HCT116 (cell line): ENCODE results near the gene SLC44A3. TPM values are rescaled to one million over a fixed set of nuclear protein-coding genes. Genes with fewer than 3 reads are reported as not detected.

Experiments
- ATAC-seq: fragments of 200-7000 bp; cut with Tn5 transposase; 2 replicates; pipeline ENCODE4 v1.9.1; 2020; ENCODE audit warnings: mild to moderate bottlenecking, moderate library complexity
- BruUV-seq: library from RNA; stranded (reverse); fragments of 400-500 nt; replicated peaks from 2 replicates; lab custom pipeline; 2021; lab: Mats Ljungman, UMichigan
- CTCF ChIA-PET: fragments of 300-600 bp; sonication (Branson Sonifier 250); formaldehyde crosslinking; loops from one replicate; lab custom pipeline; 2021; ENCODE audit warnings: antibody characterized with exemption; lab: Charles Lee
- POLR2A ChIA-PET: fragments of 300-600, 350-600 bp; sonication (Branson Sonifier 250); formaldehyde crosslinking; loops from one replicate; lab custom pipeline; 2021; ENCODE audit warnings: antibody characterized with exemption; lab: Charles Lee
- RAD21 ChIA-PET, 2 experiments: fragments of 300-600 bp; sonication (Branson Sonifier 250); formaldehyde crosslinking; loops; one replicate each; lab custom pipeline; 2023; ENCODE audit warnings: low total read pairs in 2 of 2; ENCODE audit not compliant: uncharacterized antibody in 2 of 2, unreplicated experiment in 2 of 2, low non-redundant PET in 1 of 2; lab: Charles Lee
- DNase-seq: peaks from one replicate; pipeline ENCODE4 v3.0.0-alpha.2; 2010; ENCODE audit warnings: low read depth, low spot score
- H2AFZ ChIP-seq: fragments of 200-600 bp; shearing (Covaris generic), sonication (generic); 2 replicates; pipeline ENCODE4 v1.6.1; 2017; ENCODE audit warnings: low read depth, mixed run types, mixed read lengths, antibody characterized with exemption, low read length; ENCODE audit not compliant: poor library complexity, severe bottlenecking
- H3K27ac ChIP-seq: 2 replicates; pipeline ENCODE4 v1.5.1; 2012; ENCODE audit warnings: low read depth, low read length
- H3K27me3 ChIP-seq: fragments of 200-600 bp; sonication (generic); 2 replicates; pipeline ENCODE4 v1.6.1; 2016; ENCODE audit warnings: mixed run types, low read length, mixed read lengths; ENCODE audit not compliant: insufficient read depth
- H3K36me3 ChIP-seq, 2 experiments: fragments of 200-500 bp in 1 of 2; fragments of 200-600 bp in 1 of 2; sonication (Bioruptor generic) in 1 of 2; sonication (generic) in 1 of 2; 2 replicates each; pipeline versions ENCODE4 v1.5.1 to v1.6.1; 2014 to 2016; ENCODE audit warnings: low read length in 2 of 2, inconsistent platforms in 1 of 2, mixed read lengths in 1 of 2, mixed run types in 1 of 2; ENCODE audit not compliant: insufficient read depth in 2 of 2, control insufficient read depth in 1 of 2
- H3K4me1 ChIP-seq, 2 experiments: fragments of 200-600 bp in 1 of 2; sonication (generic) in 1 of 2; 2 replicates each; pipeline versions ENCODE4 v1.5.1 to v1.6.1; 2012 to 2017; ENCODE audit warnings: low read length in 2 of 2, inconsistent platforms in 1 of 2, mild to moderate bottlenecking in 1 of 2, mixed read lengths in 1 of 2, mixed run types in 1 of 2, moderate library complexity in 1 of 2; ENCODE audit not compliant: insufficient read depth in 2 of 2, control insufficient read depth in 1 of 2
- H3K4me2 ChIP-seq: fragments of 200-600 bp; sonication (generic); 2 replicates; pipeline ENCODE4 v1.6.1; 2017; ENCODE audit warnings: mixed run types, low read length, mixed read lengths
- H3K4me3 ChIP-seq, 2 experiments: fragments of 200-600 bp in 1 of 2; sonication (generic) in 1 of 2; replicated peaks in 1 of 2; 2 replicates each; pipeline ENCODE4 v1.5.1; 2011 to 2016; ENCODE audit warnings: low read length in 2 of 2, control low read depth in 1 of 2, low read depth in 1 of 2, mild to moderate bottlenecking in 1 of 2, mixed read lengths in 1 of 2, mixed run types in 1 of 2
- H3K79me2 ChIP-seq: fragments of 200-600 bp; sonication (generic); 2 replicates; pipeline ENCODE4 v1.6.1; 2017; ENCODE audit warnings: mild to moderate bottlenecking, mixed run types, low read length, moderate library complexity, mixed read lengths; ENCODE audit not compliant: insufficient read depth
- H3K9ac ChIP-seq: fragments of 200-600 bp; sonication (generic); 2 replicates; pipeline ENCODE4 v1.6.1; 2016; ENCODE audit warnings: low read length, mixed read lengths
- H3K9me2 ChIP-seq: fragments of 200-600 bp; sonication (generic), shearing (Covaris generic); 2 replicates; pipeline ENCODE4 v1.6.1; 2017; ENCODE audit warnings: mixed run types, mild to moderate bottlenecking, moderate library complexity; ENCODE audit not compliant: insufficient read depth
- H3K9me3 ChIP-seq, 2 experiments: fragments of 200-500 bp in 1 of 2; fragments of 200-600 bp in 1 of 2; sonication (Bioruptor generic) in 1 of 2; sonication (generic) in 1 of 2; 2 replicates each; pipeline ENCODE4 v1.6.1; 2014 to 2017; ENCODE audit warnings: low read length in 2 of 2, mixed read lengths in 2 of 2, inconsistent platforms in 1 of 2, low read depth in 1 of 2, mild to moderate bottlenecking in 1 of 2, mixed run types in 1 of 2, moderate library complexity in 1 of 2; ENCODE audit not compliant: control insufficient read depth in 1 of 2, insufficient read depth in 1 of 2
- H4K20me1 ChIP-seq: fragments of 200-600 bp; sonication (generic), shearing (Covaris generic); 2 replicates; pipeline ENCODE4 v1.6.1; 2017; ENCODE audit warnings: mixed run types, mild to moderate bottlenecking, moderate library complexity; ENCODE audit not compliant: insufficient read depth
- CBX3 ChIP-seq: IDR thresholded peaks from 2 replicates; pipeline ENCODE4 v1.6.1; 2012; ENCODE audit warnings: low read depth
- CEBPB ChIP-seq: IDR thresholded peaks from 2 replicates; pipeline ENCODE4 v1.6.1; 2012; ENCODE audit warnings: low read depth
- EGR1 ChIP-seq: IDR thresholded peaks from 2 replicates; pipeline ENCODE4 v1.6.1; 2012; ENCODE audit warnings: low read depth
- ELF1 ChIP-seq: IDR thresholded peaks from 2 replicates; pipeline ENCODE4 v1.6.1; 2012; ENCODE audit warnings: low read depth, borderline replicate concordance
- EZH2 ChIP-seq: fragments of 200-600 bp; sonication (generic); IDR thresholded peaks from 2 replicates; pipeline ENCODE4 v1.6.1; 2017; ENCODE audit warnings: antibody characterized with exemption, mixed run types
- EZH2phosphoT487 ChIP-seq: fragments of 200-600 bp; IDR thresholded peaks from 2 replicates; pipeline ENCODE4 v1.6.1; 2018; ENCODE audit warnings: antibody characterized with exemption, borderline replicate concordance
- FOSL1 ChIP-seq: IDR thresholded peaks from 2 replicates; pipeline ENCODE4 v1.6.1; 2012; ENCODE audit warnings: low read depth
- JUND ChIP-seq: IDR thresholded peaks from 2 replicates; pipeline ENCODE4 v1.6.1; 2012
- MAX ChIP-seq: IDR thresholded peaks from 2 replicates; pipeline ENCODE4 v1.6.1; 2012
- POLR2A ChIP-seq: IDR thresholded peaks from 2 replicates; pipeline ENCODE4 v1.7.0; 2011; ENCODE audit warnings: borderline replicate concordance; ENCODE audit not compliant: insufficient read depth, insufficient read length; ENCODE audit errors: extremely low read depth
- POLR2AphosphoS5 ChIP-seq: IDR thresholded peaks from 2 replicates; pipeline ENCODE4 v1.6.1; 2011; ENCODE audit warnings: mild to moderate bottlenecking, low read depth, low read length, moderate library complexity
- RAD21 ChIP-seq: IDR thresholded peaks from 2 replicates; pipeline ENCODE4 v1.6.1; 2012; ENCODE audit warnings: low read depth, mild to moderate bottlenecking
- SIN3A ChIP-seq: IDR thresholded peaks from 2 replicates; pipeline ENCODE4 v1.6.1; 2012; ENCODE audit warnings: low read depth
- TCF7L2 ChIP-seq: IDR thresholded peaks from 2 replicates; pipeline ENCODE4 v1.7.0; 2011; ENCODE audit warnings: borderline replicate concordance, inconsistent platforms; ENCODE audit not compliant: insufficient read depth, insufficient read length; ENCODE audit errors: extremely low read depth
- YY1 ChIP-seq: IDR thresholded peaks from 2 replicates; pipeline ENCODE4 v1.6.1; 2011; ENCODE audit warnings: low read length, low read depth, moderate library complexity, mild to moderate bottlenecking; ENCODE audit not compliant: insufficient replicate concordance; ENCODE audit errors: extremely low read depth
- ZNF274 ChIP-seq: fragments of 200-500 bp; sonication (Bioruptor generic); IDR thresholded peaks from 2 replicates; pipeline ENCODE4 v1.6.1; 2014; ENCODE audit warnings: mild to moderate bottlenecking, low read depth, low read length, inconsistent platforms
- intact Hi-C: fragments of 100-400 bp; cut with micrococcal nuclease; formaldehyde crosslinking; loops from 2 replicates; pipeline ENCODE4 v1.10.0; 2022
- total RNA-seq: library from RNA; stranded (reverse); gene quantifications from one replicate; pipeline ENCODE4 v1.2.1, GENCODE V29; 2021; ENCODE audit not compliant: unreplicated experiment
- TF ChIP-seq, protein P1 (sequence below): IDR thresholded peaks from 2 replicates; pipeline ENCODE4 v1.6.1; 2011; ENCODE audit warnings: mild to moderate bottlenecking, low read length, moderate library complexity; ENCODE audit not compliant: insufficient replicate concordance; ENCODE audit errors: extremely low read depth

The SLC44A3 gene
- total RNA-seq, 1 experiment from 2014 or later = 9.6 TPM

- H3K4me2 ChIP-seq = no peak overlapping the region
- CTCF ChIA-PET = no interaction called here
- no peak overlapping the region for H3K4me3 ChIP-seq
- ATAC-seq (no peak), DNase-seq (no peak)
- H3K36me3 ChIP-seq = peaks cover 32 to 33% of the 10 kb centered on the region in 2 experiments; a peak in 3 of 4 replicates
- no peak overlapping the region for H2AFZ ChIP-seq
- H3K4me1 ChIP-seq = peaks cover 11 to 20% of the 10 kb centered on the region in 2 experiments
- no peaks in the 10 kb centered on the region for H3K27me3 ChIP-seq
- RAD21 ChIA-PET = no interaction called here
- H3K9me2 ChIP-seq = no peaks in the 10 kb centered on the region
- no peaks in the 10 kb centered on the region for H3K79me2 ChIP-seq
- H3K27ac ChIP-seq = no peak overlapping the region
- intact Hi-C loops = no loop called here
- H3K9ac ChIP-seq = no peak overlapping the region
- POLR2A ChIA-PET = no interaction called here
- no peak for TF ChIP-seq YY1
- TF ChIP-seq RAD21 = no peak
- TF ChIP-seq POLR2AphosphoS5 = no peak
- no peak for TF ChIP-seq FOSL1
- no peak for TF ChIP-seq EGR1
- no peak for TF ChIP-seq CBX3
- no peak for TF ChIP-seq JUND
- no peak for TF ChIP-seq ZNF274
- TF ChIP-seq CEBPB = no peak
- TF ChIP-seq EZH2 = no peak
- no peaks in the 10 kb centered on the region for H3K9me3 ChIP-seq
- no peaks in the 10 kb centered on the region for H4K20me1 ChIP-seq
- no TSS peak for BruUV-seq
These were observed 75.4 kb downstream of the SLC44A3 start for GRCh38 chr1:94895518-94895917.

DNA sequence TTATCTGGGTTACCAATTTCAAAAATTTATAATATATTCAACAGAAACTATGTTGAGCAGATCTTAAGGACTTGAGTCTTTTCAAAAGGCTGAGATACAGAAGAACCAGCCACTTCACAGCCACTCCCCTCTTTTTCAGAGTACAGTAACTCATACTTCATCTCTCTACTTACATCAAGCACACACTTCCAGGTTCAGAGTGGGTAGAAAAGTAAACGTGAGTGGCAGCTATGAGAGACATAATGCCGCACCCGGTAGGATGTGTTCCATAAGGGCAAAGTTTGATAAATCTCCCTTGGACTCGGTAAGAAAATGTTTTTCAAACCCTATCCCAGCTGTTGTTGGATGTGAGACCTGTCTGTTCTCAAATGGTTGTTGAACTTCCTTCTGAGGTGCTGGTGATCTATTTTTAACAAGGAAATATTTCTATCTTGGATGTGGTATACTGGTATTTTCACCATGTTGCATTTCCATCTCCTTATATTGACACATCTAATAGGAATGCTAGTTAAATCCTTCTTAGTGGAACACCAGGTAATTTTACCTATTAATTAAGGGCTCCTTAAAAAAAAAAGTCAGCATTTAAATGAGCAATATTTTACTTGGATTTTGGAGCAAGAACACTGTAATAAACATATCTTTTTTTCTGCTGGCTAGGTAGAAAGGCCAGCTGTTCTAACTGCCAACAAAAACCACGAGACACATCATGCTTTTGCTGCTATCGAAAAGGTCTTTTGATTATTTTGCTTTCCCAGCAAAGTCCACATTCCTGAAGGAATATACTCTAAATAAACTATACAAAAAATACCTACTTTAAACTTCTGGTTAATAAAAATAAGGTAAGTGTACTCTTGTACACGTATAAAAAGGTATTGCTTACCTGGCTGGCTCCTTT lies 78.6 kb downstream of the SLC44A3 start:
- Histone ChIP-seq H4K20me1 (no peaks in the 10 kb centered on the region), H3K27ac (peak overlapping the region; percentile 52; the same call in 1 of the 2 replicates), H3K4me3 (no peak overlapping the region), H3K27me3 (no peaks in the 10 kb centered on the region), H3K9me3 (no peaks in the 10 kb centered on the region), H3K9ac (no peak overlapping the region), H3K4me1 (peaks cover 11 to 25% of the 10 kb centered on the region in 2 experiments), H3K79me2 (peaks cover 11% of the 10 kb centered on the region), H3K4me2 (peak overlapping the region; percentile 33), H3K36me3 (peaks cover 35 to 39% of the 10 kb centered on the region in 2 experiments; a peak in 3 of 4 replicates), H3K9me2 (no peaks in the 10 kb centered on the region), H2AFZ (no peak overlapping the region)
- intact Hi-C loops = no loop called here
- no peak for ATAC-seq
- no TSS peak for BruUV-seq
- no peak for DNase-seq
- ChIA-PET RAD21 (no interaction called here), POLR2A (no interaction called here), CTCF (no interaction called here)
- TF ChIP-seq EGR1 (no peak), RAD21 (no peak), MAX (no peak), SIN3A (no peak), EZH2phosphoT487 (no peak), CBX3 (no peak), POLR2A (no peak), CEBPB (no peak), ELF1 (no peak), TCF7L2 (no peak)
- TF ChIP-seq, protein P1, sequence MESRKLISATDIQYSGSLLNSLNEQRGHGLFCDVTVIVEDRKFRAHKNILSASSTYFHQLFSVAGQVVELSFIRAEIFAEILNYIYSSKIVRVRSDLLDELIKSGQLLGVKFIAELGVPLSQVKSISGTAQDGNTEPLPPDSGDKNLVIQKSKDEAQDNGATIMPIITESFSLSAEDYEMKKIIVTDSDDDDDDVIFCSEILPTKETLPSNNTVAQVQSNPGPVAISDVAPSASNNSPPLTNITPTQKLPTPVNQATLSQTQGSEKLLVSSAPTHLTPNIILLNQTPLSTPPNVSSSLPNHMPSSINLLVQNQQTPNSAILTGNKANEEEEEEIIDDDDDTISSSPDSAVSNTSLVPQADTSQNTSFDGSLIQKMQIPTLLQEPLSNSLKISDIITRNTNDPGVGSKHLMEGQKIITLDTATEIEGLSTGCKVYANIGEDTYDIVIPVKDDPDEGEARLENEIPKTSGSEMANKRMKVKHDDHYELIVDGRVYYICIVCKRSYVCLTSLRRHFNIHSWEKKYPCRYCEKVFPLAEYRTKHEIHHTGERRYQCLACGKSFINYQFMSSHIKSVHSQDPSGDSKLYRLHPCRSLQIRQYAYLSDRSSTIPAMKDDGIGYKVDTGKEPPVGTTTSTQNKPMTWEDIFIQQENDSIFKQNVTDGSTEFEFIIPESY = no peak
